GM18867 (cell line): Measurements from ENCODE around the gene SP7.

Experiments used
- ATAC-seq: cut with Tn5 transposase; IDR thresholded peaks from one replicate; pipeline ENCODE4 v1.9.1; 2021; ENCODE audit warnings: mild to moderate bottlenecking, moderate library complexity; ENCODE audit not compliant: unreplicated experiment

SP7 gene

DNA sequence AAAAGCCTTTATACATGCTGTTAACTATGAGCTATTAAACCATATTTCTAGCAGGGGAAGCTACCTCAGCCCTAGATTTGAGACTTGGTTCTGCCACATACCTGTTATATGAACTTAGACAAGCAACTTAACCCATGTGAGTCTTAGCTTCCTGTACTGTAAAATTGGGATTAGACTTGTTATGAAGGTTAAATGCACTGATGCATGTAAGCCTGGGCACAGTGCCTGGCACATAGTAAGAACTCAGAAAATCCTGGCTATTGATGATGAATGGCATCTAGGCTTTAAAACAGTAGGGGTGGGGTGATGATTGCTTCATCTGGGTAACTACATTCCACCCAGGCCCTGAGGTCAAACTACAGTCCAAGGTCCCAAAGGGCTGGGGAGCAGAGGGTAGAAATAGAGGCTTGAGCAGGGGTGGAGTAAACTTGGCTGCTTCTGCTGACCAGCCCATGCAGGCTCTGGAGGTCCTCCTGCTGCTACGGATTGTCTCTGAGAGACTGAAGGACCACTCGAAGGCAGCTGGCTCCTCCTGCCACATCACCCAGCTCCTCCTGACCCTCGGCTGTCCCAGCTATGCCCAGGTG is 56.8 kb downstream of the SP7 start:
- no peak for ATAC-seq

DNA sequence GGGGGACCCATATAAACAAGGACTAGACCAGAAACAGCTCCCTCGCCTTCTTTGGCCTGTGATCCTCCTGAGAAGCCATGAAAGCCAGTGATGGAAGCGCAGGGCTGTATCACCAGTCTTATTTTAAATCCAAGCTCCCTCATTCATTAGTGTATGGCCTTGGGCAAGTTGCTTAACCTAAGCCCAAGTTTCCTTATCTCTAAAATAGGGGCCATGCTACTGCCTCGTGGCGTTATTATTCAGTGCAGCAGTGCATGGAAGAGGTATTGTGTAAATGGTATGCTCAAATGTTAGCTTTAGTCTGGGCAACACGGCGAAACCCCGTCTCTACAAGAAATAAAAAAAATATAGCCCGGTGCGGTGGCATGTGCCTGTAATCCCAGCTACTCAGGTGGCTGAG is 58.2 kb downstream of the SP7 start:
- ATAC-seq: no peak
